B cell (primary cell): ENCODE measurements around the gene ETV3. TPM values are rescaled to one million over a fixed set of nuclear protein-coding genes. Genes with fewer than 3 reads are reported as not detected.
"Not testable (repeated sequence)": the region's sequence is repeated elsewhere in the genome, so short reads cannot be mapped to it uniquely, and the experiment has no call there.

ENCODE experiments used
- ATAC-seq: fragments of 200-7000 bp; cut with Tn5 transposase; one replicate; pipeline ENCODE4 v1.10.0; 2021; ENCODE audit warnings: low read depth, mild to moderate bottlenecking, moderate number of reproducible peaks, moderate library complexity
- CTCF ChIA-PET: fragments of 350-600 bp; sonication (Branson Sonifier 250); formaldehyde crosslinking; loops from one replicate; lab custom pipeline; 2021; ENCODE audit warnings: antibody characterized with exemption, inconsistent platforms; lab: Charles Lee
- POLR2A ChIA-PET: fragments of 350-600 bp; sonication (Branson Sonifier 250); formaldehyde crosslinking; loops from one replicate; lab custom pipeline; 2021; ENCODE audit warnings: antibody characterized with exemption; lab: Charles Lee
- DNase-seq: peaks from one replicate; pipeline ENCODE4 v3.0.0; 2013
- H2AFZ ChIP-seq: 2 replicates; pipeline ENCODE4 v1.6.1; 2012; ENCODE audit warnings: mild to moderate bottlenecking, low read depth, low read length; ENCODE audit not compliant: insufficient read depth, poor library complexity, severe bottlenecking
- H3K27ac ChIP-seq, 2 donors: 1 replicate in 1 of 2; 2 replicates in 1 of 2; pipeline ENCODE4 v1.5.1; 2012 to 2013; ENCODE audit warnings: low read length in 2 of 2, mild to moderate bottlenecking in 2 of 2, moderate library complexity in 1 of 2
- H3K27me3 ChIP-seq, 4 experiments: fragments of 200-600 bp in 1 of 4; sonication (generic) in 1 of 4; replicated peaks in 1 of 4; 1 replicate in 2 of 4; 2 replicates in 2 of 4; pipeline versions ENCODE4 v1.6.1 to v1.7.0; 2013 to 2016; ENCODE audit warnings: low read length in 3 of 4, mild to moderate bottlenecking in 2 of 4, mixed read lengths in 1 of 4, moderate library complexity in 1 of 4; ENCODE audit not compliant: insufficient read depth in 4 of 4, control insufficient read depth in 3 of 4; ENCODE audit errors: control extremely low read depth in 1 of 4
- H3K36me3 ChIP-seq, 2 experiments: replicated peaks in 1 of 2; 1 replicate in 1 of 2; 2 replicates in 1 of 2; pipeline versions ENCODE4 v1.6.1 to v1.7.1; 2013; ENCODE audit warnings: low read length in 1 of 2; ENCODE audit not compliant: insufficient read depth in 2 of 2, control insufficient read depth in 1 of 2; ENCODE audit errors: control extremely low read depth in 1 of 2, extremely low read depth in 1 of 2
- H3K4me1 ChIP-seq, 2 donors: fragments of 200-600 bp in 1 of 2; sonication (generic) in 1 of 2; 1 replicate in 1 of 2; 2 replicates in 1 of 2; pipeline versions ENCODE4 v1.5.1 to v1.6.1; 2013 to 2017; ENCODE audit warnings: low read length in 2 of 2; ENCODE audit not compliant: control insufficient read depth in 2 of 2, insufficient read depth in 2 of 2
- H3K4me2 ChIP-seq: replicated peaks from 2 replicates; pipeline ENCODE3; 2012; ENCODE audit warnings: mild to moderate bottlenecking, low read depth, low read length; ENCODE audit not compliant: poor library complexity, severe bottlenecking
- H3K4me3 ChIP-seq, 5 experiments: fragments of 200-600 bp in 1 of 5; sonication (generic) in 1 of 5; 1 replicate in 3 of 5; 2 replicates in 2 of 5; pipeline versions ENCODE4 v1.5.1 to v1.7.0; 2011 to 2016; ENCODE audit warnings: low read length in 4 of 5, mild to moderate bottlenecking in 4 of 5, low read depth in 2 of 5, control low read depth in 1 of 5, moderate library complexity in 1 of 5; ENCODE audit not compliant: insufficient read depth in 1 of 5; ENCODE audit errors: control extremely low read depth in 1 of 5, extremely low read depth in 1 of 5
- H3K79me2 ChIP-seq: fragments of 200-600 bp; sonication (generic); one replicate; pipeline ENCODE4 v1.6.0; 2016; ENCODE audit warnings: low read length; ENCODE audit not compliant: control insufficient read depth, insufficient read depth
- H3K9ac ChIP-seq: fragments of 200-600 bp; sonication (generic); 2 replicates; pipeline ENCODE4 v1.6.1; 2017; ENCODE audit warnings: mild to moderate bottlenecking, low read length, moderate library complexity
- H3K9me3 ChIP-seq, 3 donors: one replicate each; pipeline versions ENCODE4 v1.6.1 to v1.7.1; 2013; ENCODE audit warnings: low read length in 2 of 3; ENCODE audit not compliant: control insufficient read depth in 2 of 3, insufficient read depth in 1 of 3; ENCODE audit errors: control extremely low read depth in 1 of 3
- H4K20me1 ChIP-seq: 2 replicates; pipeline ENCODE4 v1.6.0; 2012; ENCODE audit warnings: mild to moderate bottlenecking, low read length; ENCODE audit not compliant: insufficient read depth, control insufficient read depth, poor library complexity, severe bottlenecking
- H3K27ac Mint-ChIP-seq: one replicate; pipeline ENCODE4 v1.8.0; 2021; ENCODE audit warnings: mixed read lengths
- H3K27me3 Mint-ChIP-seq: one replicate; pipeline ENCODE4 v1.8.0; 2021; ENCODE audit warnings: mixed read lengths
- H3K4me1 Mint-ChIP-seq: one replicate; pipeline ENCODE4 v1.8.0; 2021; ENCODE audit warnings: mixed read lengths
- H3K4me3 Mint-ChIP-seq: one replicate; pipeline ENCODE4 v1.8.0; 2021; ENCODE audit warnings: mixed read lengths
- H3K9me3 Mint-ChIP-seq: one replicate; pipeline ENCODE4 v1.8.0; 2022; ENCODE audit warnings: mixed read lengths; ENCODE audit not compliant: insufficient read depth
- CTCF ChIP-seq: fragments of 200-600 bp; IDR thresholded peaks from one replicate; pipeline ENCODE4 v1.8.0; 2022; ENCODE audit warnings: antibody characterized with exemption, mild to moderate bottlenecking
- EZH2 ChIP-seq: IDR thresholded peaks from 2 replicates; pipeline ENCODE4 v1.6.1; 2012; ENCODE audit warnings: borderline replicate concordance, low read depth, mild to moderate bottlenecking, moderate library complexity, low read length; ENCODE audit not compliant: insufficient read depth, poor library complexity, severe bottlenecking
- WGBS: methylation state at CpG from one replicate; pipeline ENCODE4 v1.1.5; 2013; ENCODE audit warnings: missing lambda C conversion rate; ENCODE audit not compliant: insufficient coverage; 5-methylcytosine and 5-hydroxymethylcytosine counted together
- intact Hi-C: fragments of 100-400 bp; cut with micrococcal nuclease; formaldehyde crosslinking; loops from one replicate; pipeline ENCODE4 v1.10.0; 2022
- polyA plus RNA-seq: library from polyadenylated mRNA; depleted of rRNA; stranded (reverse); fragments of >200 nt; gene quantifications from 2 replicates; pipeline ENCODE4 v1.2.3, GENCODE V29; 2012
- total RNA-seq, 2 donors: library from RNA; stranded (reverse); fragments of 120-200 nt in 1 of 2; gene quantifications; 1 replicate in 1 of 2; 2 replicates in 1 of 2; pipeline versions ENCODE4 v1.2.3 to v1.2.4, GENCODE V29; 2013 to 2022

ETV3 gene
- total and polyA plus RNA-seq, 2 donors (not counting 1 experiment from before 2014, with no cell fraction given): 16.7 to 34.1 TPM

GRCh38 chr1:157173900-157174410 lies 35.8 kb upstream of the ETV3 start:
- no peaks in the 10 kb centered on the region for H3K9me3 Mint-ChIP-seq
- no peaks in the 10 kb centered on the region for H3K36me3 ChIP-seq
- H2AFZ ChIP-seq: no peak overlapping the region
- no peak overlapping the region for H3K4me3 Mint-ChIP-seq
- no peak overlapping the region for H3K4me2 ChIP-seq
- no peak overlapping the region for H3K27ac Mint-ChIP-seq
- intact Hi-C loops: no loop called here
- H3K27ac ChIP-seq: no peak overlapping the region
- H3K4me3 ChIP-seq: no peak overlapping the region
- WGBS: 42% methylated on average over 8 of the region's 8 CpGs
- no peaks in the 10 kb centered on the region for H4K20me1 ChIP-seq
- POLR2A ChIA-PET: no interaction called here
- DNase-seq (no peak), ATAC-seq (no peak)
- peaks cover 0 to 7% (median 0%) of the 10 kb centered on the region in 4 experiments for H3K27me3 ChIP-seq
- TF ChIP-seq EZH2 (no peak), CTCF (no peak)
- H3K9me3 ChIP-seq: peaks cover 0 to 5% (median 0%) of the 10 kb centered on the region in 3 donors
- H3K79me2 ChIP-seq: no peaks in the 10 kb centered on the region
- H3K4me1 ChIP-seq: no peaks in the 10 kb centered on the region
- peaks cover 34% of the 10 kb centered on the region for H3K27me3 Mint-ChIP-seq
- H3K9ac ChIP-seq: no peak overlapping the region
- CTCF ChIA-PET: interaction anchor here (0.8 to 1.7 kb wide), 2 partner anchors 13 to 948 kb away, joined by 3 to 5 read pairs; no protein-coding TSS in a partner anchor
- H3K4me1 Mint-ChIP-seq: peaks cover 5% of the 10 kb centered on the region

GRCh38 chr1:157173241-157173640 lies 35.0 kb upstream of the ETV3 start:
- H3K4me1 ChIP-seq, H4K20me1 ChIP-seq, intact Hi-C loops, H3K27me3 ChIP-seq, DNase-seq, H3K4me2 ChIP-seq, H3K4me3 Mint-ChIP-seq, POLR2A ChIA-PET, H3K4me3 ChIP-seq, H2AFZ ChIP-seq, H3K79me2 ChIP-seq, H3K9me3 Mint-ChIP-seq, H3K36me3 ChIP-seq, ATAC-seq, H3K27ac ChIP-seq, H3K9ac ChIP-seq, H3K4me1 Mint-ChIP-seq, H3K9me3 ChIP-seq, H3K27ac Mint-ChIP-seq: not testable (repeated sequence)
- CTCF ChIA-PET: interaction anchor here (1.1 to 1.7 kb wide), 2 partner anchors 12 to 16 kb away, joined by 3 read pairs; no protein-coding TSS in a partner anchor
- H3K27me3 Mint-ChIP-seq: peaks cover 35% of the 10 kb centered on the region
- WGBS: 100% methylated on average over 1 of the region's 2 CpGs

- not testable (repeated sequence) for H3K9ac ChIP-seq
Measured at GRCh38 chr1:157172591-157172990, 34.4 kb upstream of the ETV3 start.

More at GRCh38 chr1:157172591-157172990, 34.4 kb upstream of the ETV3 start:
- POLR2A ChIA-PET, H3K4me1 Mint-ChIP-seq, H3K27me3 ChIP-seq, H3K4me3 ChIP-seq, H2AFZ ChIP-seq, ATAC-seq, H3K27ac Mint-ChIP-seq, H4K20me1 ChIP-seq, H3K9me3 ChIP-seq, intact Hi-C loops, H3K27ac ChIP-seq, H3K36me3 ChIP-seq, H3K4me2 ChIP-seq, H3K9me3 Mint-ChIP-seq, H3K4me1 ChIP-seq, H3K79me2 ChIP-seq, DNase-seq, H3K4me3 Mint-ChIP-seq: not testable (repeated sequence)
- CTCF ChIA-PET: interaction anchor here (1.1 kb wide), 1 partner anchor 16 kb away, joined by 3 read pairs; no protein-coding TSS in a partner anchor
- H3K27me3 Mint-ChIP-seq: peaks cover 35% of the 10 kb centered on the region
- WGBS: no CpG with 5 or more reads among the region's 2 CpGs
